Ishikawa (cell line): ENCODE measurements around the gene LPAR1.

Experiments used
- CEBPB ChIP-seq: IDR thresholded peaks from 2 replicates; pipeline ENCODE4 v1.6.1; 2012
- CREB1 ChIP-seq: IDR thresholded peaks from 2 replicates; pipeline ENCODE4 v1.6.1; 2012; ENCODE audit warnings: low read depth
- EGR1 ChIP-seq: IDR thresholded peaks from 2 replicates; pipeline ENCODE4 v1.6.1; 2012
- EP300 ChIP-seq: IDR thresholded peaks from 2 replicates; pipeline ENCODE4 v1.6.1; 2012; ENCODE audit warnings: borderline replicate concordance
- FOXM1 ChIP-seq: IDR thresholded peaks from 2 replicates; pipeline ENCODE4 v1.6.1; 2012; ENCODE audit warnings: low read depth, borderline replicate concordance
- MAX ChIP-seq: IDR thresholded peaks from 2 replicates; pipeline ENCODE4 v1.6.1; 2012
- NFIC ChIP-seq: IDR thresholded peaks from 2 replicates; pipeline ENCODE4 v1.6.1; 2012
- RAD21 ChIP-seq: IDR thresholded peaks from 2 replicates; pipeline ENCODE4 v1.6.1; 2012; ENCODE audit warnings: low read depth
- TAF1 ChIP-seq: IDR thresholded peaks from 2 replicates; pipeline ENCODE4 v1.6.1; 2012; ENCODE audit warnings: low read depth, mild to moderate bottlenecking
- TCF12 ChIP-seq: IDR thresholded peaks from 2 replicates; pipeline ENCODE4 v1.6.1; 2012; ENCODE audit warnings: low read depth
- TEAD4 ChIP-seq: IDR thresholded peaks from 2 replicates; pipeline ENCODE4 v1.6.1; 2012
- USF1 ChIP-seq: IDR thresholded peaks from 2 replicates; pipeline ENCODE4 v1.6.1; 2012
- YY1 ChIP-seq: IDR thresholded peaks from 2 replicates; pipeline ENCODE4 v1.6.1; 2012; ENCODE audit warnings: low read depth
- ZBTB7A ChIP-seq: IDR thresholded peaks from 2 replicates; pipeline ENCODE4 v1.6.1; 2012; ENCODE audit warnings: low read depth
- TF ChIP-seq, protein P1 (sequence below): IDR thresholded peaks from 2 replicates; pipeline ENCODE4 v1.6.1; 2012; ENCODE audit warnings: low read depth, mild to moderate bottlenecking

Gene LPAR1

DNA sequence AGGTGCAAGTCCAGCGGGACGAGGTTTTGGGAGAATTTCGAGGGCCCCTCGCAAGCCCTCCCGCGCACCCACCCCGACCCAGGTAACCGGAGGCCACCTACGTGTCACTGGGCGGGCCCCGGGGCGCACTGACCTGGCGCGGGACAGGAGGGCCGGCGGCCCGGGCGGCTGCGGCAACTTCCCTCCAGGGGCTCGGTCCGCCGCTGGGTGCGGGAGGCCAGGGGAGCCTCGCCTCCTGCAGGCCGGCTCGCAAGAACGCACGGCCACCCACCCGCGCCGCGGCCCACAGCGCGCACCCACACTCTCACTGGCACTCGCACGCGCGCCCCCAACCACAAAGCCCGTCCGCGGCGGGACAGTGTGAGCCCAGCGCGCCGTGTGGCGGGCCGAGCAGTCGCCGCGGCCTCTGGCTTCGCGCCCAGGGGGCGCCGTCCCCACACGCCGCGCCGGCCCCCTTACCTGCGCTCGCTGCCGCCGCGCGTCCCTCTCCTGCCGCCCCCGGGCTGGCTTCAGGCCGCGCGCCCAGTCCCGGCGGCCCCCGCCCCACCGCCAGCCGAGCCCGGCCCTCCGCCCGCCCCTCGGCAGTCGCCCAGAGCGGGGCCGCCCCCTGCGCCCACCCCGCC lies 451 bp downstream of the LPAR1 start:
- TF ChIP-seq MAX, result no peak
- no peak for TF ChIP-seq CREB1

DNA sequence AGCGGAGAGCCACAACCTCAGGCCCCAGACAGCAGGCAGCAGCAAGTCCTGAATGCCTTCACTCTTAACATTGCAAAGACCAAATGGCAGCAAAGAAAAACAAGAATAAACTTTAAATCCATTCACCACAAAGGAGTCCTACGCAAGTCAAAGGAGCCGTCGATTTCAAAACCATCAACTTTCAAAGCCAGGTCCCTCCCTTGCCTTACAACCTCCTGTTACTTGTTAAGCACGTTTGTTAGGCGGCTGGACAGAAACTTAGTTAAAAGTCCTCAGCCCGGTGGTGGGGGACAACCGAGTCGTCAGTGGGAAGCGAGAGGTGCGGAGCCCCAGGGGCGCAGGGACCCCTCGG lies 938 bp downstream of the LPAR1 start:
- TF ChIP-seq EP300 (no peak), CEBPB (no peak), RAD21 (no peak), EGR1 (no peak), ZBTB7A (no peak), CREB1 (no peak), YY1 (no peak), MAX (no peak), TAF1 (no peak)
- TF ChIP-seq, protein P1, sequence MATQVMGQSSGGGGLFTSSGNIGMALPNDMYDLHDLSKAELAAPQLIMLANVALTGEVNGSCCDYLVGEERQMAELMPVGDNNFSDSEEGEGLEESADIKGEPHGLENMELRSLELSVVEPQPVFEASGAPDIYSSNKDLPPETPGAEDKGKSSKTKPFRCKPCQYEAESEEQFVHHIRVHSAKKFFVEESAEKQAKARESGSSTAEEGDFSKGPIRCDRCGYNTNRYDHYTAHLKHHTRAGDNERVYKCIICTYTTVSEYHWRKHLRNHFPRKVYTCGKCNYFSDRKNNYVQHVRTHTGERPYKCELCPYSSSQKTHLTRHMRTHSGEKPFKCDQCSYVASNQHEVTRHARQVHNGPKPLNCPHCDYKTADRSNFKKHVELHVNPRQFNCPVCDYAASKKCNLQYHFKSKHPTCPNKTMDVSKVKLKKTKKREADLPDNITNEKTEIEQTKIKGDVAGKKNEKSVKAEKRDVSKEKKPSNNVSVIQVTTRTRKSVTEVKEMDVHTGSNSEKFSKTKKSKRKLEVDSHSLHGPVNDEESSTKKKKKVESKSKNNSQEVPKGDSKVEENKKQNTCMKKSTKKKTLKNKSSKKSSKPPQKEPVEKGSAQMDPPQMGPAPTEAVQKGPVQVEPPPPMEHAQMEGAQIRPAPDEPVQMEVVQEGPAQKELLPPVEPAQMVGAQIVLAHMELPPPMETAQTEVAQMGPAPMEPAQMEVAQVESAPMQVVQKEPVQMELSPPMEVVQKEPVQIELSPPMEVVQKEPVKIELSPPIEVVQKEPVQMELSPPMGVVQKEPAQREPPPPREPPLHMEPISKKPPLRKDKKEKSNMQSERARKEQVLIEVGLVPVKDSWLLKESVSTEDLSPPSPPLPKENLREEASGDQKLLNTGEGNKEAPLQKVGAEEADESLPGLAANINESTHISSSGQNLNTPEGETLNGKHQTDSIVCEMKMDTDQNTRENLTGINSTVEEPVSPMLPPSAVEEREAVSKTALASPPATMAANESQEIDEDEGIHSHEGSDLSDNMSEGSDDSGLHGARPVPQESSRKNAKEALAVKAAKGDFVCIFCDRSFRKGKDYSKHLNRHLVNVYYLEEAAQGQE, result no peak

DNA sequence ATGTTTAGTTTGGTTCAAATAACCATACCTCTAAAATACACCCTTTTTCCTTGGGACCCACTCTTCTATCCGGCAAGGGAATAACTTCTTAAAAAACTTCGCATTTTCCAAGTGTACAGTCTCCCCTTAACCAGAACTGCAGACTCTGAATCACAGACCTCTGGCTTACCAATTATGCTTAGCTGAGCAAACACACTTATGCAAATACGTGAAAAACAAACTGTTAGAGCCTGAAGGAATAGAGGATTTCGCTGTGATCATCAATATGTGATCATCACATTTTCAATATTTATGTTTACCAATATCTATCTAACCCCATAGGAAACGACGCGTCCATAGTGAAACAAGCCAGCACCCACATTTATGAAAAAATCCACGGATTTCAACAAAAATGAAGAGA lies 1.3 kb downstream of the LPAR1 start:
- TF ChIP-seq EP300 (no peak), MAX (no peak), ZBTB7A (no peak), TEAD4 (no peak), CREB1 (no peak), FOXM1 (no peak), RAD21 (no peak), TAF1 (no peak), NFIC (no peak), TCF12 (no peak), CEBPB (no peak), USF1 (no peak), EGR1 (no peak), YY1 (no peak)
- TF ChIP-seq, protein P1, result no peak

- no peak for TF ChIP-seq USF1
- no peak for TF ChIP-seq FOXM1
- TF ChIP-seq CREB1, result no peak
- TF ChIP-seq CEBPB, result no peak
- TF ChIP-seq TCF12, result no peak
- TF ChIP-seq TEAD4, result no peak
- no peak for TF ChIP-seq RAD21
- no peak for TF ChIP-seq YY1
- no peak for TF ChIP-seq MAX
Measured at GRCh38 chr9:111036429-111036789, 1.9 kb downstream of the LPAR1 start.

DNA sequence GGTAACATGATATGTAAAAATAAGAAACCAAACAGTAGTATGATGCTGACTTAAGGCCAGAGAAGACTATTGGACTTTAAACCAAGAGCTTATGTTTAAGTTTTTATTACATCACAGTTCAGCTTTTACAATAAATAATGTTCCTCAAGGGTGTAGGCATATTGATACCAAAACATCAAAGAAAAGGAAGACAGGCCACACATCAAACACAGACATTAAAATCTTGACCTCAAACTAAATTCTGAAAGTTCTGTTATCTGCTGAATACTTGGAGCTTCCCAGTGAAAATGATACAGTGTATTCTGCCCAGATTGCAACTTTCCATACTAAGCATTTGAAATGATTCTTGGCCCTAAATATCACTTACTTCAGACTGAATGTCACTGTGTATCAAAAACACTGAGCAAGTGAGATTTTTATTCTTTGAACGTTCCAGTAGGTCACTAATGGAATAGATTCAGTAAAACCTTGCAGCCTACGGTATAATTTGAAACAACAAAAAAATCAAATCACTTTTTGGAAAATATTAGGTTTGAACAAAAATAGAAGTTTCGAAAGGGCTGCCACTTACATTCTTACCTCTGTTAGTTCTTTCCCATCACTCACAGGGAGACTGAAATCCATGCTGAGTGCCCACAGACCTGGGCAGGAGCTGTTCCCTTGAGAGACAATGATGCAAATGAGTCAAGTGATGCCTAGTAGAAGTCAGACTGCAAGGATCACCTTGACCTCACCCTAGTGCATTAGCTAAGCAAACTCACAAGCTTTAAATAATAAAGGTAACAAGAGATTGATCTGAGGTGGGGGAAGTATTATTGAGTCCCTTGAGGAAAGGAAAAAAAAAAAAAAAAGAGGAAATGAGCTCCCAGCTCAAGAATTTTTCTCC lies 2.5 kb downstream of the LPAR1 start:
- TF ChIP-seq, protein P1, result no peak
- no peak for TF ChIP-seq MAX
- TF ChIP-seq YY1, result no peak
- TF ChIP-seq CEBPB, result no peak
- no peak for TF ChIP-seq EP300
- no peak for TF ChIP-seq TAF1
- TF ChIP-seq TCF12, result no peak
- no peak for TF ChIP-seq NFIC
- no peak for TF ChIP-seq USF1
- TF ChIP-seq CREB1, result no peak
- no peak for TF ChIP-seq ZBTB7A
